Naive thymus-derived CD4-positive, alpha-beta T cell (primary cell): ENCODE data around the gene PDCD5. TPM values are rescaled to one million over a fixed set of nuclear protein-coding genes. Genes with fewer than 3 reads are reported as not detected.
"Not testable (repeated sequence)": the region's sequence is repeated elsewhere in the genome, so short reads cannot be mapped to it uniquely, and the experiment has no call there.

ENCODE experiments used
- ATAC-seq: fragments of 150-1000 bp; cut with Tn5 transposase; 2 replicates; pipeline ENCODE4 v1.10.0; 2021; ENCODE audit warnings: mild to moderate bottlenecking, moderate library complexity
- CTCF ChIA-PET: fragments of 350-600 bp; sonication (Branson Sonifier 250); formaldehyde crosslinking; loops from one replicate; lab custom pipeline; 2021; ENCODE audit warnings: antibody characterized with exemption; lab: Charles Lee
- POLR2A ChIA-PET: fragments of 350-600 bp; sonication (Branson Sonifier 250); formaldehyde crosslinking; loops from one replicate; lab custom pipeline; 2021; ENCODE audit warnings: antibody characterized with exemption, inconsistent platforms; lab: Charles Lee
- DNase-seq, 9 donors: peaks; one replicate each; pipeline versions ENCODE4 v3.0.0 to v3.0.0-alpha.2; 2020 to 2022; ENCODE audit warnings: mixed read lengths in 1 of 9
- H3K27ac ChIP-seq: one replicate; pipeline ENCODE4 v1.7.0; 2013; ENCODE audit warnings: mild to moderate bottlenecking, low read depth, low read length, moderate library complexity
- H3K27me3 ChIP-seq, 2 donors: one replicate each; pipeline ENCODE4 v1.7.0; 2013; ENCODE audit warnings: low read length in 2 of 2, mild to moderate bottlenecking in 2 of 2, moderate library complexity in 2 of 2; ENCODE audit not compliant: control insufficient read depth in 2 of 2, insufficient read depth in 2 of 2
- H3K36me3 ChIP-seq, 3 experiments: 1 replicate in 2 of 3; 2 replicates in 1 of 3; pipeline ENCODE4 v1.7.0; 2013; ENCODE audit warnings: low read length in 3 of 3, mild to moderate bottlenecking in 3 of 3, moderate library complexity in 1 of 3; ENCODE audit not compliant: insufficient read depth in 3 of 3, control insufficient read depth in 2 of 3
- H3K4me1 ChIP-seq, 2 donors: one replicate each; pipeline ENCODE4 v1.7.0; 2013; ENCODE audit warnings: low read length in 2 of 2, mild to moderate bottlenecking in 2 of 2, moderate library complexity in 1 of 2; ENCODE audit not compliant: control insufficient read depth in 2 of 2, insufficient read depth in 2 of 2
- H3K4me3 ChIP-seq: 2 replicates; pipeline ENCODE4 v1.7.0; 2013; ENCODE audit warnings: mild to moderate bottlenecking, low read length
- H3K9me3 ChIP-seq, 3 experiments: 1 replicate in 2 of 3; 2 replicates in 1 of 3; pipeline ENCODE4 v1.7.0; 2013; ENCODE audit warnings: low read length in 3 of 3; ENCODE audit not compliant: control insufficient read depth in 2 of 3
- H3K27ac Mint-ChIP-seq, 9 donors: one replicate each; pipeline ENCODE4 v1.8.0; 2020 to 2022; ENCODE audit warnings: mixed read lengths in 9 of 9, mild to moderate bottlenecking in 8 of 9, moderate library complexity in 5 of 9, inconsistent platforms in 2 of 9
- H3K27me3 Mint-ChIP-seq, 5 donors: one replicate each; pipeline ENCODE4 v1.8.0; 2021 to 2022; ENCODE audit warnings: mixed read lengths in 5 of 5, mild to moderate bottlenecking in 1 of 5
- H3K36me3 Mint-ChIP-seq, 5 donors: one replicate each; pipeline ENCODE4 v1.8.0; 2020 to 2022; ENCODE audit warnings: mixed read lengths in 5 of 5, mild to moderate bottlenecking in 3 of 5, inconsistent platforms in 1 of 5
- H3K4me1 Mint-ChIP-seq, 7 donors: one replicate each; pipeline ENCODE4 v1.8.0; 2020 to 2022; ENCODE audit warnings: mixed read lengths in 7 of 7, mild to moderate bottlenecking in 3 of 7, inconsistent platforms in 1 of 7
- H3K4me3 Mint-ChIP-seq, 10 donors: one replicate each; pipeline ENCODE4 v1.8.0; 2020 to 2022; ENCODE audit warnings: mild to moderate bottlenecking in 10 of 10, mixed read lengths in 10 of 10, moderate library complexity in 6 of 10, inconsistent platforms in 2 of 10
- H3K9me3 Mint-ChIP-seq, 11 donors: one replicate each; pipeline ENCODE4 v1.8.0; 2020 to 2022; ENCODE audit warnings: mixed read lengths in 11 of 11, mild to moderate bottlenecking in 4 of 11, inconsistent platforms in 1 of 11, moderate library complexity in 1 of 11
- intact Hi-C, 2 donors: fragments of 100-400 bp; cut with micrococcal nuclease; formaldehyde crosslinking; loops; one replicate each; pipeline ENCODE4 v1.15.1; 2023
- polyA plus RNA-seq, 2 donors: library from polyadenylated mRNA; unstranded; fragments of 300-500 nt; fragmentation: Illumina TruSeq; gene quantifications; one replicate each; pipeline ENCODE4 v1.2.3, GENCODE V29; 2021
- total RNA-seq, 6 experiments: library from RNA in 5 of 6; stranded (reverse) in 5 of 6; gene quantifications; 1 replicate in 5 of 6; 2 replicates in 1 of 6; pipeline ENCODE4 v1.2.3 and lab custom pipeline; 2021 to 2026

Gene PDCD5
- total RNA-seq (10 to 100 TPM; 19.5 to 98.0 (median 51.2) TPM), polyA plus RNA-seq (100 to 1,000 TPM in 1 of 2 donors, 10 to 100 TPM in 1; 82.1 to 101 TPM), total RNA-seq (lab: John Stamatoyannopoulos, UW) (12.8 reads per million, percentile 41 among the genes with 10 or more reads in this experiment)

GRCh38 chr19:32580901-32581704, at the start of gene PDCD5:
PDCD5 (plus strand) TSS chr19:32581190; CDS start chr19:32581262, 72 bp downstream.
- intact Hi-C loops, result loop anchor here (1.0 to 10.0 kb wide), 17 partner anchors 18 to 1230 kb away; partner anchors contain the start of genes ANKRD27 (in 2 of the 2), CEP89 (in 2 of the 2), DPY19L3 (in 2 of the 2) and RGS9BP (in 2 of the 2)
- Histone ChIP-seq H3K4me1 (peaks cover 13 to 19% of the 10 kb centered on the region in 2 donors), H3K4me3 (peak within 1 kb of the TSS; percentile 91), H3K36me3 (peaks cover 0 to 15% (median 5%) of the 10 kb centered on the region in 3 experiments), H3K9me3 (no peaks in the 10 kb centered on the region), H3K27me3 (no peaks in the 10 kb centered on the region), H3K27ac (peak within 1 kb of the TSS; percentile 77)
- Mint-ChIP-seq H3K27ac (peak within 1 kb of the TSS; percentile 75 to 95 (median 90)), H3K4me3 (peak within 1 kb of the TSS; percentile 89 to 99 (median 94)), H3K27me3 (peaks cover 0 to 20% (median 0%) of the 10 kb centered on the region in 5 donors), H3K4me1 (peaks cover 10 to 46% (median 36%) of the 10 kb centered on the region in 7 donors), H3K36me3 (peaks cover 1 to 16% (median 10%) of the 10 kb centered on the region in 5 donors), H3K9me3 (peaks cover 0 to under 1% (median 0%) of the 10 kb centered on the region in 11 donors)
- ChIA-PET CTCF (interaction anchor here (0.6 to 1.1 kb wide), 2 partner anchors 18 to 22 kb away, joined by 3 read pairs; no protein-coding TSS in a partner anchor), POLR2A (interaction anchor here (0.6 to 3.2 kb wide), 9 partner anchors 8 to 596 kb away, joined by 3 to 12 read pairs (median 4); partner anchors contain the start of genes CEP89, DPY19L3, FAAP24 and GPATCH1)
- DNase-seq (peak; percentile 88 to 96 (median 93)), ATAC-seq (peak; percentile 98)

- no peak overlapping the region for H3K27ac ChIP-seq
- Mint-ChIP-seq H3K36me3 (peaks cover 0 to 12% (median 5%) of the 10 kb centered on the region in 5 donors), H3K9me3 (peaks cover 0 to 53% (median 23%) of the 10 kb centered on the region in 11 donors), H3K27me3 (peaks cover 0 to 10% (median 3%) of the 10 kb centered on the region in 5 donors), H3K4me3 (no peak overlapping the region), H3K4me1 (no peaks in the 10 kb centered on the region), H3K27ac (no peak overlapping the region)
- H3K9me3 ChIP-seq, result peaks cover 0 to 4% (median 0%) of the 10 kb centered on the region in 3 experiments
- no peaks in the 10 kb centered on the region for H3K36me3 ChIP-seq
- no peaks in the 10 kb centered on the region for H3K27me3 ChIP-seq
- H3K4me1 ChIP-seq, result no peaks in the 10 kb centered on the region
- DNase-seq, result no peak
- POLR2A ChIA-PET, result no interaction called here
- no peak overlapping the region for H3K4me3 ChIP-seq
- intact Hi-C loops, result no loop called here
- ATAC-seq, result no peak
- CTCF ChIA-PET, result no interaction called here
Measured at GRCh38 chr19:32532233-32532632, 48.8 kb upstream of the PDCD5 start.

- ChIA-PET CTCF (no interaction called here), POLR2A (no interaction called here)
- no peak overlapping the region for H3K27ac ChIP-seq
- H3K9me3 Mint-ChIP-seq, result peaks cover 2 to 33% (median 16%) of the 10 kb centered on the region in 11 donors
- intact Hi-C loops, result no loop called here
- no peaks in the 10 kb centered on the region for H3K9me3 ChIP-seq
- ATAC-seq (no peak), DNase-seq (no peak)
- H3K4me3 ChIP-seq, result no peak overlapping the region
- H3K4me1 Mint-ChIP-seq, result peaks cover 0 to 5% (median 0%) of the 10 kb centered on the region in 7 donors
- peaks cover 0 to 19% (median 5%) of the 10 kb centered on the region in 5 donors for H3K27me3 Mint-ChIP-seq
- H3K4me3 Mint-ChIP-seq, result no peak overlapping the region
- no peak overlapping the region for H3K27ac Mint-ChIP-seq
- no peaks in the 10 kb centered on the region for H3K36me3 ChIP-seq
- peaks cover 0 to 14% (median 5%) of the 10 kb centered on the region in 5 donors for H3K36me3 Mint-ChIP-seq
- no peaks in the 10 kb centered on the region for H3K4me1 ChIP-seq
- H3K27me3 ChIP-seq, result no peaks in the 10 kb centered on the region
Measured at GRCh38 chr19:32537580-32537979, 43.4 kb upstream of the PDCD5 start.

- CTCF ChIA-PET, result no interaction called here
- H3K4me1 ChIP-seq, result no peaks in the 10 kb centered on the region
- no peaks in the 10 kb centered on the region for H3K27me3 ChIP-seq
- Mint-ChIP-seq H3K4me3 (no peak overlapping the region), H3K4me1 (peaks cover 0 to 5% (median 0%) of the 10 kb centered on the region in 7 donors), H3K27ac (no peak overlapping the region), H3K27me3 (peaks cover 0 to 22% (median 6%) of the 10 kb centered on the region in 5 donors), H3K36me3 (peaks cover 0 to 9% (median 0%) of the 10 kb centered on the region in 5 donors), H3K9me3 (peaks cover 0 to 20% (median 9%) of the 10 kb centered on the region in 11 donors)
- H3K27ac ChIP-seq, result no peak overlapping the region
- no peak for DNase-seq
- POLR2A ChIA-PET, result interaction anchor here (0.7 kb wide), 1 partner anchor 18 kb away, joined by 5 read pairs; no protein-coding TSS in a partner anchor
- H3K9me3 ChIP-seq, result no peaks in the 10 kb centered on the region
- ATAC-seq, result no peak
- H3K4me3 ChIP-seq, result no peak overlapping the region
- intact Hi-C loops, result no loop called here
- H3K36me3 ChIP-seq, result no peaks in the 10 kb centered on the region
Measured at GRCh38 chr19:32539240-32539916, 41.6 kb upstream of the PDCD5 start.

GRCh38 chr19:32540621-32541020, 40.4 kb upstream of the PDCD5 start:
- ChIA-PET POLR2A (no interaction called here), CTCF (no interaction called here)
- Mint-ChIP-seq H3K36me3 (peaks cover 0 to 9% (median 0%) of the 10 kb centered on the region in 5 donors), H3K27me3 (peaks cover 0 to 22% (median 6%) of the 10 kb centered on the region in 5 donors), H3K4me3 (no peak overlapping the region), H3K9me3 (peaks cover 0 to 12% (median 5%) of the 10 kb centered on the region in 11 donors), H3K4me1 (peaks cover 0 to 5% (median 0%) of the 10 kb centered on the region in 7 donors), H3K27ac (no peak overlapping the region)
- Histone ChIP-seq H3K4me3 (no peak overlapping the region), H3K9me3 (no peaks in the 10 kb centered on the region), H3K27me3 (no peaks in the 10 kb centered on the region), H3K27ac (no peak overlapping the region), H3K36me3 (no peaks in the 10 kb centered on the region), H3K4me1 (no peaks in the 10 kb centered on the region)
- ATAC-seq (no peak), DNase-seq (no peak)
- intact Hi-C loops, result no loop called here

- peaks cover 0 to 12% (median 5%) of the 10 kb centered on the region in 11 donors for H3K9me3 Mint-ChIP-seq
- H3K4me3 ChIP-seq, H3K4me1 ChIP-seq, H3K36me3 Mint-ChIP-seq, ATAC-seq, CTCF ChIA-PET, H3K27ac Mint-ChIP-seq, POLR2A ChIA-PET, DNase-seq, H3K27me3 ChIP-seq, H3K27ac ChIP-seq, H3K9me3 ChIP-seq, H3K4me3 Mint-ChIP-seq, H3K36me3 ChIP-seq, intact Hi-C loops, H3K4me1 Mint-ChIP-seq: not testable (repeated sequence)
- H3K27me3 Mint-ChIP-seq, result peaks cover 0 to 21% (median 3%) of the 10 kb centered on the region in 5 donors
Measured at GRCh38 chr19:32541376-32541775, 39.6 kb upstream of the PDCD5 start.
